Ishikawa (cell line): Measurements from ENCODE around the gene SNCAIP.

Source experiments
- CEBPB ChIP-seq: IDR thresholded peaks from 2 replicates; pipeline ENCODE4 v1.6.1; 2012
- CREB1 ChIP-seq: IDR thresholded peaks from 2 replicates; pipeline ENCODE4 v1.6.1; 2012; ENCODE audit warnings: low read depth
- EGR1 ChIP-seq: IDR thresholded peaks from 2 replicates; pipeline ENCODE4 v1.6.1; 2012
- EP300 ChIP-seq: IDR thresholded peaks from 2 replicates; pipeline ENCODE4 v1.6.1; 2012; ENCODE audit warnings: borderline replicate concordance
- NFIC ChIP-seq: IDR thresholded peaks from 2 replicates; pipeline ENCODE4 v1.6.1; 2012
- RAD21 ChIP-seq: IDR thresholded peaks from 2 replicates; pipeline ENCODE4 v1.6.1; 2012; ENCODE audit warnings: low read depth
- TAF1 ChIP-seq: IDR thresholded peaks from 2 replicates; pipeline ENCODE4 v1.6.1; 2012; ENCODE audit warnings: low read depth, mild to moderate bottlenecking
- TCF12 ChIP-seq: IDR thresholded peaks from 2 replicates; pipeline ENCODE4 v1.6.1; 2012; ENCODE audit warnings: low read depth
- TEAD4 ChIP-seq: IDR thresholded peaks from 2 replicates; pipeline ENCODE4 v1.6.1; 2012
- YY1 ChIP-seq: IDR thresholded peaks from 2 replicates; pipeline ENCODE4 v1.6.1; 2012; ENCODE audit warnings: low read depth
- ZBTB7A ChIP-seq: IDR thresholded peaks from 2 replicates; pipeline ENCODE4 v1.6.1; 2012; ENCODE audit warnings: low read depth
- TF ChIP-seq, protein P1 (sequence below): IDR thresholded peaks from 2 replicates; pipeline ENCODE4 v1.6.1; 2012; ENCODE audit warnings: low read depth, mild to moderate bottlenecking
- TF ChIP-seq, protein P2 (sequence below): IDR thresholded peaks from 2 replicates; pipeline ENCODE4 v1.6.1; 2012
- TF ChIP-seq, protein P3 (sequence below): IDR thresholded peaks from 2 replicates; pipeline ENCODE4 v1.6.1; 2012

DNA sequence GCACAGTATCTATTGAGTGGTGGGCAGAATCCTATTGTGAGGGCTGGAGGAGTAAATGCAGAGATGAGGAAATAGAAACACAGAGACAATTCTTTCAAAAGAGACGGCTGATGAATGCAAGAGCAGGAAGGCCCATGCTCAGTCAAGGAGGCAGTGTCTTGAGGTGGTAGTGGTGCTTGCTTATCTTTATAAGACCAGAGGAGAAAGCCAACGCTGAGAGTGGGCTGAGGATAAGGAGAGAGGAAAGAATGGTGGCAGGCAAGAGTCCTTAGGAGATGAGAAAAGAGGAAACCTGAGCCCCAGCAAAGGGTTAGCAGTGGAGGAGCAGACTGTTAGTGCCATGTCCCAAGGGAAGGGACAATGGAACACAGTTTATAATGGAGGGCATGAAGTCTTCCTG lies 86.0 kb downstream of the SNCAIP start:
- TF ChIP-seq EGR1 (no peak), TCF12 (no peak), RAD21 (no peak), ZBTB7A (no peak), CEBPB (no peak), YY1 (no peak), NFIC (no peak), EP300 (no peak), TAF1 (no peak), TEAD4 (no peak), CREB1 (no peak)
- TF ChIP-seq, protein P1, sequence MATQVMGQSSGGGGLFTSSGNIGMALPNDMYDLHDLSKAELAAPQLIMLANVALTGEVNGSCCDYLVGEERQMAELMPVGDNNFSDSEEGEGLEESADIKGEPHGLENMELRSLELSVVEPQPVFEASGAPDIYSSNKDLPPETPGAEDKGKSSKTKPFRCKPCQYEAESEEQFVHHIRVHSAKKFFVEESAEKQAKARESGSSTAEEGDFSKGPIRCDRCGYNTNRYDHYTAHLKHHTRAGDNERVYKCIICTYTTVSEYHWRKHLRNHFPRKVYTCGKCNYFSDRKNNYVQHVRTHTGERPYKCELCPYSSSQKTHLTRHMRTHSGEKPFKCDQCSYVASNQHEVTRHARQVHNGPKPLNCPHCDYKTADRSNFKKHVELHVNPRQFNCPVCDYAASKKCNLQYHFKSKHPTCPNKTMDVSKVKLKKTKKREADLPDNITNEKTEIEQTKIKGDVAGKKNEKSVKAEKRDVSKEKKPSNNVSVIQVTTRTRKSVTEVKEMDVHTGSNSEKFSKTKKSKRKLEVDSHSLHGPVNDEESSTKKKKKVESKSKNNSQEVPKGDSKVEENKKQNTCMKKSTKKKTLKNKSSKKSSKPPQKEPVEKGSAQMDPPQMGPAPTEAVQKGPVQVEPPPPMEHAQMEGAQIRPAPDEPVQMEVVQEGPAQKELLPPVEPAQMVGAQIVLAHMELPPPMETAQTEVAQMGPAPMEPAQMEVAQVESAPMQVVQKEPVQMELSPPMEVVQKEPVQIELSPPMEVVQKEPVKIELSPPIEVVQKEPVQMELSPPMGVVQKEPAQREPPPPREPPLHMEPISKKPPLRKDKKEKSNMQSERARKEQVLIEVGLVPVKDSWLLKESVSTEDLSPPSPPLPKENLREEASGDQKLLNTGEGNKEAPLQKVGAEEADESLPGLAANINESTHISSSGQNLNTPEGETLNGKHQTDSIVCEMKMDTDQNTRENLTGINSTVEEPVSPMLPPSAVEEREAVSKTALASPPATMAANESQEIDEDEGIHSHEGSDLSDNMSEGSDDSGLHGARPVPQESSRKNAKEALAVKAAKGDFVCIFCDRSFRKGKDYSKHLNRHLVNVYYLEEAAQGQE, result no peak
- TF ChIP-seq, protein P2, sequence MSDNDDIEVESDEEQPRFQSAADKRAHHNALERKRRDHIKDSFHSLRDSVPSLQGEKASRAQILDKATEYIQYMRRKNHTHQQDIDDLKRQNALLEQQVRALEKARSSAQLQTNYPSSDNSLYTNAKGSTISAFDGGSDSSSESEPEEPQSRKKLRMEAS, result no peak
- TF ChIP-seq, protein P3, sequence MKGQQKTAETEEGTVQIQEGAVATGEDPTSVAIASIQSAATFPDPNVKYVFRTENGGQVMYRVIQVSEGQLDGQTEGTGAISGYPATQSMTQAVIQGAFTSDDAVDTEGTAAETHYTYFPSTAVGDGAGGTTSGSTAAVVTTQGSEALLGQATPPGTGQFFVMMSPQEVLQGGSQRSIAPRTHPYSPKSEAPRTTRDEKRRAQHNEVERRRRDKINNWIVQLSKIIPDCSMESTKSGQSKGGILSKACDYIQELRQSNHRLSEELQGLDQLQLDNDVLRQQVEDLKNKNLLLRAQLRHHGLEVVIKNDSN, result no peak
